Osteocyte (in vitro differentiated cells): ENCODE results near the gene TYW1. TPM values are rescaled to one million over a fixed set of nuclear protein-coding genes. Genes with fewer than 3 reads are reported as not detected.
"Not testable (repeated sequence)": the region's sequence is repeated elsewhere in the genome, so short reads cannot be mapped to it uniquely, and the experiment has no call there.

Experiments used
- DNase-seq: peaks from one replicate; pipeline ENCODE4 v3.0.0; 2021; ENCODE audit warnings: mixed read lengths; ENCODE audit not compliant: unreplicated experiment; ENCODE audit errors: extremely low spot score
- H3K27ac Mint-ChIP-seq: one replicate; pipeline ENCODE4 v1.8.0; 2021; ENCODE audit warnings: mild to moderate bottlenecking, mixed read lengths; ENCODE audit not compliant: unreplicated experiment
- H3K27me3 Mint-ChIP-seq: one replicate; pipeline ENCODE4 v1.8.0; 2021; ENCODE audit warnings: mixed read lengths; ENCODE audit not compliant: unreplicated experiment
- H3K36me3 Mint-ChIP-seq: one replicate; pipeline ENCODE4 v1.8.0; 2021; ENCODE audit warnings: mixed read lengths; ENCODE audit not compliant: unreplicated experiment
- H3K4me1 Mint-ChIP-seq: one replicate; pipeline ENCODE4 v1.8.0; 2021; ENCODE audit warnings: mixed read lengths; ENCODE audit not compliant: unreplicated experiment
- H3K4me3 Mint-ChIP-seq: one replicate; pipeline ENCODE4 v1.8.0; 2021; ENCODE audit warnings: mild to moderate bottlenecking, moderate library complexity, mixed read lengths; ENCODE audit not compliant: unreplicated experiment
- H3K9me3 Mint-ChIP-seq: one replicate; pipeline ENCODE4 v1.8.0; 2021; ENCODE audit warnings: mixed read lengths; ENCODE audit not compliant: unreplicated experiment
- total RNA-seq: library from RNA; stranded (reverse); gene quantifications from 2 replicates; pipeline ENCODE4 v1.2.1, GENCODE V29; 2021
- TF ChIP-seq, protein P1 (sequence below): fragments of 200-600 bp; sonication (generic); IDR thresholded peaks from 2 replicates; pipeline ENCODE4 v1.5.0; 2021; ENCODE audit warnings: antibody characterized with exemption, mild to moderate bottlenecking, moderate library complexity

Gene TYW1
- total RNA-seq, 1 donor from 2014 or later = 17.2 TPM

DNA sequence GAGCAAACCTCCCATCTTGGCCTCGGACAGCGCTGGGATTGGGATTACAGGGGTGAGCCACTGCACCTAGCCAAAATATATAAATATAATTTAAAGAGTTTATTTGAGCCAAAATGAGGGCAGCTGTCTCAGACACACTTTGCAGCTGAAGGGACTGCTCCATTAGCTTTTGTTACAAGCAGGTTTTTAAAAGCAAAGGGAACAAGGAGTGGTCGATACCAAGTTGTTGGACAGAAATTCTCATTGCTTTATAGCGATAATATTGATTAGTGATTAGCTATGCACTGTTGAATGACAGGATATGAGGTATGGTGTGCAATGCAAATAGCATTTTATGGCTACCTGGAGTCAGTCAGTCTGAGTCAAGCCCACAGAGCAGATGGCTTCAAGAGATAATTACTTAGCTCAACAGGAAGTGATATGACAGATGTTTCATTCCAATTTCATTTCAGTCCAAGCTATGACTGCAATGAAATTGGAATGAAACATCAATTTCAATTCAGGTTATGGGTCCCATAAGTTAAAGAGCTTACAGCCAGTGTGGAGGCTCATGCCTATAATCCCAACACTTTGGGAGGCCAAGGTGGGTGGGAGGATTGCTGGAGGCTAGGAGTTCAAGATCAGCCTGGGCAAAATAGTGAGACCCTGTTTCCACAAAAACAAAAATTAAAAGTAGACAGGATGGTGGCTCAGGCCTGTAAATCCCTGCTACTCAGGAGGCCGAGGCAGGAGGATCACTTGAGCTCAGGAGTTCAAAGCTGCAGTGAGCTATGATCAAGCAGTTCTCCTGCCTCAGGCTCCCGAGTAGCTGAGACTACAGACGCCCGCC lies 23.1 kb downstream of the TYW1 start:
- Mint-ChIP-seq H3K27ac (no peak overlapping the region), H3K36me3 (peaks cover 30% of the 10 kb centered on the region), H3K4me3 (no peak overlapping the region), H3K4me1 (peaks cover 2% of the 10 kb centered on the region), H3K27me3 (no peaks in the 10 kb centered on the region), H3K9me3 (no peaks in the 10 kb centered on the region)
- no peak for DNase-seq
- TF ChIP-seq, protein P1, sequence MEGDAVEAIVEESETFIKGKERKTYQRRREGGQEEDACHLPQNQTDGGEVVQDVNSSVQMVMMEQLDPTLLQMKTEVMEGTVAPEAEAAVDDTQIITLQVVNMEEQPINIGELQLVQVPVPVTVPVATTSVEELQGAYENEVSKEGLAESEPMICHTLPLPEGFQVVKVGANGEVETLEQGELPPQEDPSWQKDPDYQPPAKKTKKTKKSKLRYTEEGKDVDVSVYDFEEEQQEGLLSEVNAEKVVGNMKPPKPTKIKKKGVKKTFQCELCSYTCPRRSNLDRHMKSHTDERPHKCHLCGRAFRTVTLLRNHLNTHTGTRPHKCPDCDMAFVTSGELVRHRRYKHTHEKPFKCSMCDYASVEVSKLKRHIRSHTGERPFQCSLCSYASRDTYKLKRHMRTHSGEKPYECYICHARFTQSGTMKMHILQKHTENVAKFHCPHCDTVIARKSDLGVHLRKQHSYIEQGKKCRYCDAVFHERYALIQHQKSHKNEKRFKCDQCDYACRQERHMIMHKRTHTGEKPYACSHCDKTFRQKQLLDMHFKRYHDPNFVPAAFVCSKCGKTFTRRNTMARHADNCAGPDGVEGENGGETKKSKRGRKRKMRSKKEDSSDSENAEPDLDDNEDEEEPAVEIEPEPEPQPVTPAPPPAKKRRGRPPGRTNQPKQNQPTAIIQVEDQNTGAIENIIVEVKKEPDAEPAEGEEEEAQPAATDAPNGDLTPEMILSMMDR = no peak

DNA sequence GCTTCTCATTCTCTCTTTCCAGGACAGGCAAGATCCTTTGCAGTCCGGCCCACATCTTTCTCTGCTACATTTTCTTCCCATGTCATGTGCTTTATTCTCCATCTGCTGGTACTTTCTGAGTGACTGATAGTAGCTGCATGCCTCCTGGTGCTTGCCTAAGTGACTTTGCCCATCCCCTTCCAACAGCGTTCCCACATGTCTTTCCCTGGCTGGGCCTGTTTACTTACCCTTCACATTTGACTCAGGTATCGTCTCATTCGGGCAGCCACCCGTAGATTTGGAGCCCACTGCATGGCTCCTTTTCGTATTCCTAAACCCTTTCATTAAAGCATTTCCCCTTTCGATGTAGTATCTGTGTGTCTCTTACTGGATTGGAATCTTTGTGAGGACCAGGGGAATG lies 24.6 kb downstream of the TYW1 start:
- no peak overlapping the region for H3K27ac Mint-ChIP-seq

DNA sequence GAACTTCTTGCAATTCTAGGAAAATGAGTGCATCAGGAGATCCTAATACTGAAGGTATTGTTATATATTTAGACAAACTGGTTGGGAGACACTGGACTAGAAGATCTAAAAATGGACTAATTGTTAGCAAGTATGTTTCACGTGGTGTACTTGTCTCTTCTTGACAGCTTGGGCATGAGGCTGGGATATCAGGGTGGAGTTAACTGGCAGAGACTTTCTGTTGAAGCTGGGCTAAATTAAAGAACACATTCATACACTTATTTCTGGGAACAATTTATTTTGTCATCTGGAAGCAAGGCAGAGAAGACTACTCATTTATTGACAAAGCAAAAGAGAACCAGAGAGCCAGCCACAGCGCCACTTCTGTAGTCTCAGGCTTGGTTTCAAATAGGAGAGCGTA lies 25.9 kb downstream of the TYW1 start:
- Mint-ChIP-seq H3K9me3 (no peaks in the 10 kb centered on the region), H3K4me3 (no peak overlapping the region), H3K27ac (no peak overlapping the region), H3K36me3 (peaks cover 30% of the 10 kb centered on the region), H3K27me3 (no peaks in the 10 kb centered on the region), H3K4me1 (peaks cover 11% of the 10 kb centered on the region)
- no peak for DNase-seq
- TF ChIP-seq, protein P1 = no peak

More for the DNA sequence above, 24.6 kb downstream of the TYW1 start:
- no peak for DNase-seq
- Mint-ChIP-seq H3K27me3 (no peaks in the 10 kb centered on the region), H3K4me1 (peaks cover 11% of the 10 kb centered on the region), H3K9me3 (no peaks in the 10 kb centered on the region), H3K36me3 (peaks cover 28% of the 10 kb centered on the region), H3K4me3 (no peak overlapping the region)
- TF ChIP-seq, protein P1 = no peak

DNA sequence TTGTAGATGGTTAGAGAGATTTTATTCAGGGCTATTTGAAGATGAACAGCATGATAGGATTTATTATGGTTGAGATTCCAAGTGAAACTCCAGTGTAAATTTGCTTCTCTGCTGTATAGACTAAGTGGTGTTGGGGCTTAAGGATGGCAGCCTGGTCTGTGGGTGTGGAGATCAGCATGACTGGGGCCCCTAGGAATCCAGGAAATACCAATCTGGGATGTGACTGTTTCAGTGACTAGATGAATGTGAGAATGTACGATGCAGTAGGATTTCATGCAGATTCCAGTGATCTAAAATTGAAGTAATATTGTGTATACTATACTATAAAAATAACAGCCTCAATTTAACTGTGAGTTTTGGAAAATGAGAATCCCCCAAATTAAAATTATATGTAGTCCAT lies 28.8 kb downstream of the TYW1 start:
- not testable (repeated sequence) for H3K27me3 Mint-ChIP-seq, H3K4me3 Mint-ChIP-seq, DNase-seq, H3K9me3 Mint-ChIP-seq
- peak overlapping the region; percentile 77 for H3K27ac Mint-ChIP-seq
- peaks cover 27% of the 10 kb centered on the region for H3K36me3 Mint-ChIP-seq
- H3K4me1 Mint-ChIP-seq = peaks cover 11% of the 10 kb centered on the region

DNA sequence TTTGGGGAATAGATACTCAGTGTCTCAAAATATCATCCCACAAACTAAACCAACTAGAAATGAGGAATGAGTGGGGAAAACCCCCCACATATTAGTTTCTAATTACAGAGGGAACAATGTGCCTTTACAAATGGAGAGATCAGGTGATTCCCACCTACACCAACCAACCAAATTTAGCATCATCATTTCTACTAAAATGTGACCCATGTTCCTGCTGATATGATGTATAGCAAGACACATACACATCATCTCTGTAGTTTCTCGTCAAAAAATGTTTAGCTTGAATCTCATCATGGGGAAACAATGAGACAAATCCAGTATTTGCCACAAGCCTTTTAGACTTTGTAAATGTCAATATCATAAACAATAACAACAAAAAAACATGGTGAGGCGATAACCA lies 35.1 kb downstream of the TYW1 start:
- not testable (repeated sequence) for H3K27ac Mint-ChIP-seq, H3K27me3 Mint-ChIP-seq, H3K4me3 Mint-ChIP-seq, H3K9me3 Mint-ChIP-seq, H3K4me1 Mint-ChIP-seq, DNase-seq
- H3K36me3 Mint-ChIP-seq = peaks cover 27% of the 10 kb centered on the region

DNA sequence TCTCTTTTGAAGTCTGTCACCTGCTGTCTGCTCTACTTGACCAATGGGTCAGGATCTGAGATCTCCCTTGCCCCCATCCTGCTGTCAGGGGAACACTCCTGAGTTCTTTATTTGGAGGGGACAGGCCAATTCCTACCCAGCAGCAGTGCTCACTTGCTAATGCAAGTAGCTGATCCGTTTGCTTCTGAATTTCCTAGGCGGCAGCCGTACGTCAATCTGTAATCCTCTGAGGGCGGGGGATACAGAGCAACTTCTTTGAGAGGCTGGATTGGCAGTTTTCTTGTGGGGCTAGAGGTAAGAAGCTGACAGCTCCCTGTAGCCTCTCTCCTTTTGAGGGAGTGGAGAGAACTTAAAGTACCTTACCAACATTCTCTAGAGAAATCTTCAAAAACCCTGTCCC lies 36.6 kb downstream of the TYW1 start:
- TF ChIP-seq, protein P1 = no peak
- no peak overlapping the region for H3K4me3 Mint-ChIP-seq
- H3K27ac Mint-ChIP-seq = no peak overlapping the region
- H3K27me3 Mint-ChIP-seq = no peaks in the 10 kb centered on the region
- peaks cover 3% of the 10 kb centered on the region for H3K9me3 Mint-ChIP-seq
- peaks cover 2% of the 10 kb centered on the region for H3K4me1 Mint-ChIP-seq
- peak; percentile 54 for DNase-seq
- peaks cover 23% of the 10 kb centered on the region for H3K36me3 Mint-ChIP-seq

DNA sequence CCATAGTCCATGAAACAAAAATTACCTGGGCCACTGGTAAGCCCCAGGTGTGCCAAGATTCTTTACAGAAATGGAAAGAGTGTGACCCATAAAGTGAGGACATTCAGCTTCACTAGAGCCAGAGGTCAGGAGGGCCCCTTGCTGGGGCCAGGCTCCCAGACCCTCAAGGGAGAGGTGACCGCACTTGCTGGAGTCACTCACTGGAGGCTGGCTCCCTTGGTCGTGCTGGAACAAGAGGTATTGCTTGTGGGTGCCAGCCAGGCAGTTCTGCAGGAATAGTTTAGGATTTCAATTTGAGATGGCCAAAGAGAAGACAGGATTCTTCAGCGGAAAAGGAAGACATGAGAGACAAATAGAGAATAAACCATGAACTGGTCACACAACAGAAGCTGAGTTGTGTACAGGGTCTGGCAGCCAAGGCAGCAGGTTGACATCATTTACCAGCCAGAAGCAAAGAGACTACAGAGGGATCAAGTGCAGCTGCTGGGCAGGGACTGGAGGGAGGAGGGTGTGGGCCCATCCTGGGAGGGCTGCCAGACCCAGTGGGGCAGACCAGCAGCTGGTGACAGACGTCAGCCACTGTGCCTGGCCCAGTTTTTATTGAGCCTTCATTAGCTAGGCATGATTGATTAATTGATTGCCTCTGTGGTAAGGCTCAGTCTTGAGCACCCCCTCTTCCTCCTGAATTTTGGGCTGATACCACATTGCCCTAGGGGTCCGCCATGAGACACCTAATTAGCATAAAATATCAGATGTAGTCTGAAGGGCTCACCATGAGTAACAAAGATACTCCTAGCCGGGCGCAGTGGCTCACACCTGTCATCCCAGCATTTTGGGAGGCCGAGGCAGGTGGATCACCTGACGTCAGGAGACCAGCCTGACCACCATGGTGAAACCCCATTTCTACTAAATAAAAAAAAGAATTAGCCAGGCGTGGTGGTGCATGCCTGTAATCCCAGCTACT lies 40.1 kb downstream of the TYW1 start:
- peaks cover 15% of the 10 kb centered on the region for H3K36me3 Mint-ChIP-seq
- not testable (repeated sequence) for DNase-seq, H3K9me3 Mint-ChIP-seq, H3K27me3 Mint-ChIP-seq, H3K4me3 Mint-ChIP-seq, H3K4me1 Mint-ChIP-seq, H3K27ac Mint-ChIP-seq
